ENCODE measurements around the gene BORCS5. TPM values are rescaled to one million over a fixed set of nuclear protein-coding genes. Genes with fewer than 3 reads are reported as not detected.

BORCS5 gene
- total RNA-seq, 2 experiments from 2014 or later, result 18.8 to 21.2 TPM

DNA sequence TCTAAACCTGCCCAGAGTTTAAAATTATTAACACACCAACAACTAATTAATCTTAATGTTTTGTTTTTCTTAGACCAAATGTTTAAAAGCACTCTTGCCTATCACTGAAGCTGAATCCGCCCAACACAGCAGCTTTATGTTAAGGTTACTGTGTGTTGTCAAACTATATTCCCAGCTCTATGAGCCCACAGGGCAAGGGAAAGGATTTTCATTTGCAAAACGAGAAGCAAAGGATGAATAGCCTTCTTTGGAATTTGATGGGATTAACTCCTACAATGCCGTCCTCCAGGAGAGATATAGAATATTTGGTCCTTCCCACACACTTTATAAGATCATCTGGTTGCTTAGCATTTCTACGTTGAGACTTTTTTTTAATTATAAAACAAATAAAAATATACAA lies 162.0 kb downstream of the BORCS5 start:
- Mint-ChIP-seq H3K4me1 (ENCODE audit: low read depth) (peaks cover 3% of the 10 kb centered on the region), H3K27me3 (ENCODE audit: low read depth) (no peaks in the 10 kb centered on the region), H3K36me3 (ENCODE audit: low read depth) (peaks cover 26% of the 10 kb centered on the region), H3K4me3 (no peak overlapping the region), H3K9me3 (ENCODE audit: insufficient read depth) (no peaks in the 10 kb centered on the region), H3K27ac (no peak overlapping the region)
- ChIA-PET POLR2A (no interaction called here), CTCF (interaction anchor here (1.2 to 2.2 kb wide), 4 partner anchors 8 to 142 kb away, joined by 3 to 8 read pairs (median 6); no protein-coding TSS in a partner anchor)
- no peak for DNase-seq
- ATAC-seq, result no peak

Other genes with a start within 250 kb of the BORCS5 start
- gene LRP6, start 90.0 kb upstream of the BORCS5 start, total RNA-seq, result under 1 TPM; 0.08 to 0.37 TPM
- gene MANSC1, start 6.8 kb upstream of the BORCS5 start, total RNA-seq, result under 1 TPM in 1 of 2 experiments, not detected in 1; 0.13 TPM
- 10 to 100 TPM; 17.4 to 19.0 TPM for gene DUSP16, start 205.8 kb downstream of the BORCS5 start, total RNA-seq